Kasumi-1 (cell line): Measurements from ENCODE around the gene ECT2L.

ENCODE experiments used
- DNase-seq, 2 experiments: peaks; one replicate each; lab custom pipeline; 2025; lab: John Stamatoyannopoulos, UW

The ECT2L gene, protein sequence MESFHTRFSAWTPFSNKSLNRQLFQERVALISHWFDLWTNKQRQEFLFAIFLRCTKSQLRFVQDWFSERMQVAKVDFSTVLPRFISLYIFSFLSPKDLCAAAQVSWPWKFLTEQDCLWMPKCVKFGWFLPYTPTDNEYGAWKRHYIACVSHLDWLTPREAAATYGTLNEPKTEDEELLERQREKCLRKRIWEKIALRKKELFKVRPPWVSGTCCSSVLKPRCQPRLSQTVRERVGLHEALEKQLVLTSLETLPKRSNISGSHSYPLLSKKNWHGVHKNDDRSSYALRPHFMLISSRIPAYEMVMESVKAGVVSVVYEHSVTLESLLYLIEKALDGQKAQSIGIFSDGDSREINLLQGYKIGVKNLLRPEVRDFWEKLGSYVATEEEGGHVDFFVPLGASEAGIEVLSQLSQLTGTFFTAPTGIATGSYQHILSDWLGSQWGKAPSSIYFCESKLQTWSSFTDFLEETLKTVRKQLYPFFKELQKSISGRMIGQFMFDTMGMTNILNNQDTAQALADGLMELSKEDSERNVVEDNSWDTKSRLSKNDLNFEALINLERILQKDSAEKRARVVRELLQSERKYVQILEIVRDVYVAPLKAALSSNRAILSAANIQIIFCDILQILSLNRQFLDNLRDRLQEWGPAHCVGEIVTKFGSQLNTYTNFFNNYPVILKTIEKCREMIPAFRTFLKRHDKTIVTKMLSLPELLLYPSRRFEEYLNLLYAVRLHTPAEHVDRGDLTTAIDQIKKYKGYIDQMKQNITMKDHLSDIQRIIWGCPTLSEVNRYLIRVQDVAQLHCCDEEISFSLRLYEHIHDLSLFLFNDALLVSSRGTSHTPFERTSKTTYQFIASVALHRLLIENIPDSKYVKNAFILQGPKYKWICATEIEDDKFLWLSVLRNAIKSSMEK

GRCh38 chr6:138795809-138796603 lies at the start of gene ECT2L:
ECT2L (plus strand) TSS chr6:138796087; CDS start chr6:138813275, 17,188 bp downstream.
- DNase-seq = no peak

DNA sequence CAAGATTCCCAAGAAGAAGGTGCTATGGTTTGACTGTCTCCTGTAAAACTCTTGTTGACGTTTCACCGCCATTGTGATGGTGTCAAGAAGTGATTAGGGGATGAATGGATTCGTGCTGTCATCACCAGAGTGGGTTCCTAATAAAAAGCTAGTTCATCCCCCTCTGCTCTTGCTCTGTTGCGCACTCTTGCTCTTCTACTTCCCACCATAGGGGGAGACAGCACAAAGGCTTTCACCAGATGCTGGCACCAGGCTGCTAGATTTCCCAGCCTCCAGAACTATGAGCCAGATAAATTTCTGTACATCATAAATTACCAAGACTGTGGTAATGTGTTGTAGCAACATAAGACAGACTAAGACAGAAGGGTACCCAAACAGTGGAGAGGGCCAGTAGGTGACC lies 43.9 kb upstream of the ECT2L start:
- DNase-seq = no peak

- no peak for DNase-seq
Observed at GRCh38 chr6:138757136-138757535, 38.8 kb upstream of the ECT2L start.

DNA sequence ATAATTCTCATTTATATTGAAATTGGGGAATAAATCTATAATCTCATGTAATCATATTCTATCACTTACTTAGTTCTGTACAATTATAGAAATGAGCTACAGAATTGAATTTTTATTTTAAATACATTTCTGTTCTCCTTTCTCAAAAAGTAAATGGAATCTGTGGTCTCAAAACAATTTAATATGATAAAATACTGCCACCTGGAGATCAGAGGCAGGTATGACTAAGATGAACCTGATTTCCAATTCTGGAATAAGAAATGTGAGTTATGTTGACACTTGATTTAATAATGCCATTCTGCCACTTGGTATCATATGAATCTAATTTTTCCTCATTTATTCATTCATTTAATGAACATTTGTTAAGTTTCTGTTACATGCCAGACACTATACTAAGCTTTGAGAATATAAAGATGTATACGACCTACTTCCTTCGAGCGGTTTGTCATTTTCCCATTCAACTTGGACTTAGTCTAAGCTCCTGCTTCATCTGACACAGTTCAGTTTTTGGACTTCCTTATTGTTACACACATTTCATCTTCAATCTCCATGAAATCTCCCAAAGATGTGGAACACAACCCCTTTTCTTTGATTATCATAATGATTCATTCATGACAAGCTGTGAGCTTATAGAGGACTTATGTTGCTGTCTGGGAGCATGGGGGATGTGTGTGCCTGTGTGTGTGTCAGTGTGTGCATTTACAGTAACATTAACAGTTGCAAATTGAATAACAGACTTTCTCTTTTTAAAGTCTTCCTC lies 29.8 kb upstream of the ECT2L start:
- DNase-seq = peak; percentile 65 to 68

DNA sequence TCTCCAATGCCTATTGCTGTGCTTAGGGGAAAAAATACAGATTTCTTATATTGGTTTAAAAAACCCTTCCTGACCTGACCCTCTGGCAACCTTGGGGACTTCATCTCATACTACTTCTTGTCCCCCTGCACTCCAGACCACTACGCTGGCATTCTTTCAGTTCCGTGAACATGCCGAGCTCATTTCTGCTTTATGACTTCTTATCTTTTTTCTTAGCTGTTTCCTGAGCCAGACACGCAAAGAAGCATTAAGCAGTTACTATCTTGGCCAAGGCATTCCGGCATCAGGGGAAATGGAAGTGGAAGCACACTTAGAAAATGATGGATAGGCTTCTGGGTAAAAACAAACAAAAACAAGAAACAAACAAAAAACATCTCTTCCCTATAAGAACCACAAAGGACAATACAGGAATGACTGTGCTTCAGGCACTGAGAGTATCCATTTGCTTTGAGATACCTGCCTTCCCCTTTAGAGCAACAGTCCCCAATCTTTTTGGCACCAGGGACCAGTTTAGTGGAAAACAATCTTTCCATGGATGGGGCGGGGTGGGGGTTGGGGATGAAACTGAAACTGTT lies 26.7 kb upstream of the ECT2L start:
- no peak for DNase-seq

GRCh38 chr6:138772596-138773176 lies 23.2 kb upstream of the ECT2L start:
- DNase-seq = no peak

GRCh38 chr6:138773177-138774091 lies 22.5 kb upstream of the ECT2L start, which contains the start of gene CCDC28A:
CCDC28A (plus strand) TSS chr6:138773769; CDS start chr6:138776121, 2,352 bp downstream.
- peak; percentile 96 to 97 for DNase-seq

- no peak for DNase-seq
Observed at GRCh38 chr6:138774370-138774769, 21.5 kb upstream of the ECT2L start.

DNA sequence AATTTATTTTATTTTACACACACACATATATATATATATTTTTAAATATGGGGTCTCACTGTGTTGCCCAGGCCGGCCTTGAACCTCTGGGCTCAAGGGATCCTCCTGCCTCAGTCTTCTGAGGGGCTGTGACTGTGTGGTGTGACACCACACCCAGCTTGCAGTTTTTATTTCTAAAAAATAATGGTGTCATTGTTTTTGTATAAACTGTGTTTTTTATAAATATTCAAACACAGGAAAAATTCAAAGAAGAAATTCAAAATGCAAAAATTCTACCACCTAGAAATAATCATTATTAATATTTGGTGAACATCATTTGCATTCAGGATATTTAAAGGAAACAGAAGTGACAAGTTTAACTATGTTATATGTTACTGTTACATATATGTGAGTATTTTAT lies 19.2 kb upstream of the ECT2L start:
- DNase-seq = no peak

DNA sequence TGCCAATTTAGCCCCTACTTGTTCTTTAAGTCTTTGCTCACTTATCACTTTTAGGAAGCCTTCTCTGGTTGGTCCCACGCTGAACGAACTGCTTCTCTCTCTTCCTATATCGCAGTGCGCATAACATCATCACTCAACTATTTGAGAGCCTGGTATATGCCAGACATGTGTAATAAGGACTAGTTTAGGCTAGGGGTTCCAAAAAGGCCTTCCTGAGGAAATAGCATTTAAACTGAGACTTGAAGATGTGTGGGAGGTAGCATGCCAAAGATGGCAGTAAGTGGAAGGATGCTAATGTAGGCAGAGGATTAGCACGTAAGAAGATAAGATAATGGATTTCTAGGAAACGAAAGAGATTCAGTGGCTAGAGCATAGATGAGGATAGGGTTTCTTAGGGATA lies 17.6 kb upstream of the ECT2L start:
- no peak for DNase-seq

GRCh38 chr6:138782243-138782642 lies 13.6 kb upstream of the ECT2L start:
- DNase-seq = no peak

DNA sequence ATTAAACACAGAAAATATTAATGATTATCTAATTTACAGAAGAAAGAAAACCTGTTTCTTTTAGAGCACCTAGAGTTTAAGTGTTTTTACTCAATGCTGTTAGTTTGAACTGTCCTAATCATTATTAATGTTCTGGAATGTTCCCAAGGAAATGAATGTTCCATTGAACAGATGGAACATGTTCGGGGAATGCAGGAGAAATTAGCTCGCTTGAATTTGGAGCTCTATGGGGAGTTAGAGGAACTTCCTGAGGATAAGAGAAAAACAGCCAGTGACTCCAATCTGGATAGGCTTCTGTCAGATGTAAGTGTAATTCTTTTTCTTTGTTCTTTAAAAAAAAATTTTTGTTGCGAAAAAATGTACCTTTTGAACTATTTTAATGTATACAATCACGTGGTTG lies 10.8 kb upstream of the ECT2L start:
- no peak for DNase-seq

DNA sequence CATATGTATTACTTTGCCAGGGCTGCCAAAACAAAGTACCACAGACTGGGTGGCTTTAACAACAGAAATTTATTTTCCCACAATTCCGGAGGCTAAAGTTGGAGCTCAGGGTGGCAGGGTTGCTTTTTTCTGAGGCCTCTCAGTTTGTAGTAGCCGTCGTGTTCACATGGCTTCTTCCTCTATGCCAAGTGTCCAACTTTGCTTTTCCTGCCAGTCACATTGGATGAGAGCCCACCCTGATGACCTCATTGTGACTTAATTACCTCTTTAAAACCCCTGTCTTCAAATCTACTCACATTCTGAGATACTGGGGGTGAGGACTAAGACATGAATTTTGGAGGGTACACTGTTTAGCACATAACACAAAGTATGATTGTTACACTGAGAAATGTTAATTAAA lies 9.9 kb upstream of the ECT2L start:
- DNase-seq = no peak

- no peak for DNase-seq
Observed at GRCh38 chr6:138787138-138787537, 8.7 kb upstream of the ECT2L start.

- DNase-seq = no peak
Observed at GRCh38 chr6:138796771-138797170, 884 bp downstream of the ECT2L start.

- no peak for DNase-seq
Observed at GRCh38 chr6:138797806-138798446, 2.0 kb downstream of the ECT2L start.

DNA sequence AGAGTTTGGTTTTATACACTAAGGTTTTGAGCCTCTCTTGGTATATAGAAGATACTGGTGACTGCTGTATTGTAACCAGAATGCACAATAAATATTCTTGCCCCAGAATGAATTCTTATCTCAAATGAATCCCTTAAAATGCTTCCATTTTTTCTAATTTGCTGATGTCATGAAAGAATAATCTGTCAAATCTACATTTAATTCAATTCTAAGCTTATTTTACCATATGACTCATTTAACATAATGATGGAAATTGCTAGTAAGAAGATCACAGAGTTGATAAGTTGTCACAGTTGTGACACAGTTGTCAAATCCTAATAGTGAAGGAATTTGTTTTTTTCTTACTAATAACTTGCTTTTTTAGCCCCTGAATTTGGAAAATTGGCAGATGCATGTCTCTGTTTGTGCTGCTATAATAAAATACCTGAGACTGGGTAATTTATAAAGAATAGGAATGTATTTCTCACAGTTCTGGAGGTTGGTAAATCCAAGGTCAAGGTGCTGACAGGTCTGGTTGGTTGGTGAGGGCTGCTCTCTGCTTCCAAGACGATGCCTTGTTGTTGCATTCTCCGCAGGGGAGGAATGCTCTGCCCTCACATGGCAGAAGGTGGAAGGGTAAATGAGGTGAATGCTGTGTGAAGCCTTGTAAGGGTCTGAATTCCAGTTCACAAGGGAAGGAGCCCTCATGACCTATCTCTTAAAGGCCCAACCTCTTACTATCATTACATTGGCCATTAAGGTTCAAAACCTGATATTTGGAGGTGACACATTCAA lies 4.7 kb downstream of the ECT2L start:
- no peak for DNase-seq

- no peak for DNase-seq
Observed at GRCh38 chr6:138803331-138803730, 7.4 kb downstream of the ECT2L start.
